ENCODE data around the gene ZDHHC14.
A peak's percentile ranks its signal among the peaks of the same experiment; 100 is the strongest.

ZDHHC14 gene

DNA sequence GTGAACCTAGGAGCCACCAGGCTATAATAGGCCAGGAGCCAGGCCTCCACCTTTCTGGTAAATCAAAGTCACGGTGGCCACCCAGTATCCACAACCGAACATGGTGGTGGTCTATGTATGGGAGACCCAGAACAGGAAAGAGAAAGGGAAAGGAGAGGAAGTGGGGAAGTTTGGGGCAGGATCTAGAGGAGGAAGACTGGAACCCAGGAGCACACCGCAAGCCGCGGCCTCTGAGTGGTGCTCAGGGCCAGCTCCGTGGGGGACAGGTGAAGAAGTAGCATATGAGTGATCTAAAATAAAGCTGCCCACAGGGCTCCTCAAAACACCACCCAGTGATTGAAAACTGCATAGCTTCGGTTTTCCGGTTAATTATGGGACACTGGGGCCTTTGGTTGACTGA is 214.8 kb downstream of the ZDHHC14 start:
- TF ChIP-seq MYC (IDR thresholded peaks at IDR 0.05; ENCODE audit: low read depth, low read length) (no peak), POLR2A (IDR thresholded peaks at IDR 0.05; ENCODE audit: extremely low read depth, insufficient read length) (no peak)
- TF ChIP-seq, protein P1, sequence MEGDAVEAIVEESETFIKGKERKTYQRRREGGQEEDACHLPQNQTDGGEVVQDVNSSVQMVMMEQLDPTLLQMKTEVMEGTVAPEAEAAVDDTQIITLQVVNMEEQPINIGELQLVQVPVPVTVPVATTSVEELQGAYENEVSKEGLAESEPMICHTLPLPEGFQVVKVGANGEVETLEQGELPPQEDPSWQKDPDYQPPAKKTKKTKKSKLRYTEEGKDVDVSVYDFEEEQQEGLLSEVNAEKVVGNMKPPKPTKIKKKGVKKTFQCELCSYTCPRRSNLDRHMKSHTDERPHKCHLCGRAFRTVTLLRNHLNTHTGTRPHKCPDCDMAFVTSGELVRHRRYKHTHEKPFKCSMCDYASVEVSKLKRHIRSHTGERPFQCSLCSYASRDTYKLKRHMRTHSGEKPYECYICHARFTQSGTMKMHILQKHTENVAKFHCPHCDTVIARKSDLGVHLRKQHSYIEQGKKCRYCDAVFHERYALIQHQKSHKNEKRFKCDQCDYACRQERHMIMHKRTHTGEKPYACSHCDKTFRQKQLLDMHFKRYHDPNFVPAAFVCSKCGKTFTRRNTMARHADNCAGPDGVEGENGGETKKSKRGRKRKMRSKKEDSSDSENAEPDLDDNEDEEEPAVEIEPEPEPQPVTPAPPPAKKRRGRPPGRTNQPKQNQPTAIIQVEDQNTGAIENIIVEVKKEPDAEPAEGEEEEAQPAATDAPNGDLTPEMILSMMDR (IDR thresholded peaks at IDR 0.05; ENCODE audit: low read depth, low read length), result no peak
- TF ChIP-seq, protein P2, sequence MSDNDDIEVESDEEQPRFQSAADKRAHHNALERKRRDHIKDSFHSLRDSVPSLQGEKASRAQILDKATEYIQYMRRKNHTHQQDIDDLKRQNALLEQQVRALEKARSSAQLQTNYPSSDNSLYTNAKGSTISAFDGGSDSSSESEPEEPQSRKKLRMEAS (IDR thresholded peaks at IDR 0.05; ENCODE audit: low read depth, low read length), result no peak
- no peak for DNase-seq (ENCODE audit: low read depth)

DNA sequence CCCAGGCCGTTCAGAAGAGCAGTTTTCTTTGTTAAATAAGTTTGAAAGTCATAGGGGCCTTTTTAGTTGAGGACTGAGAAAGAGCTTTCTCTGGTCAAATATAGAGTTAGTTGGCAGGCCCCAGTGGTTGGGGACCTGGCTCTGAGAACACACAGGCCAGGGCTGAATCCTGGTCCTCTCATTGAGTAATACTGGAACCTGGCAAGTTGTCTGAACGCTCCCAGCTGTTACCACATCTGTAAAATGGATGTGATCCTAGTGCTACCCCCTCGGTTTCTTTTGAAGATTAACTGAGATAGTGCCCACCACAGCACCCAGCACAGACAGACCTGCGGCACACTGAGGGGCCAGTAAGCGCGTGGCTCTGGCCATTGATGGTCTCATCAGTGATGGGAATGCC is 215.5 kb downstream of the ZDHHC14 start:
- no peak for TF ChIP-seq MYC (IDR thresholded peaks at IDR 0.05; ENCODE audit: low read depth, low read length)
- TF ChIP-seq, protein P2 (IDR thresholded peaks at IDR 0.05; ENCODE audit: low read depth, low read length), result no peak
- TF ChIP-seq, protein P1 (IDR thresholded peaks at IDR 0.05; ENCODE audit: low read depth, low read length), result no peak
- no peak for TF ChIP-seq POLR2A (IDR thresholded peaks at IDR 0.05; ENCODE audit: extremely low read depth, insufficient read length)
- no peak for DNase-seq (ENCODE audit: low read depth)

More for the DNA sequence above, 214.8 kb downstream of the ZDHHC14 start:
- H3K4me3 ChIP-seq (ENCODE audit: low read depth, low read length), result no peak overlapping the region

GRCh38 chr6:157596886-157597285 is 215.9 kb downstream of the ZDHHC14 start:
- H3K4me3 ChIP-seq (ENCODE audit: low read depth, low read length), result no peak overlapping the region
- no peak for DNase-seq (ENCODE audit: low read depth)
- no peak for TF ChIP-seq POLR2A (IDR thresholded peaks at IDR 0.05; ENCODE audit: extremely low read depth, insufficient read length)
- TF ChIP-seq, protein P2 (IDR thresholded peaks at IDR 0.05; ENCODE audit: low read depth, low read length), result no peak
- TF ChIP-seq, protein P1 (IDR thresholded peaks at IDR 0.05; ENCODE audit: low read depth, low read length), result no peak
- TF ChIP-seq MYC (IDR thresholded peaks at IDR 0.05; ENCODE audit: low read depth, low read length), result no peak

More for the DNA sequence above, 215.5 kb downstream of the ZDHHC14 start:
- H3K4me3 ChIP-seq (ENCODE audit: low read depth, low read length), result no peak overlapping the region

GRCh38 chr6:157597461-157598312 is 216.7 kb downstream of the ZDHHC14 start:
- DNase-seq (ENCODE audit: low read depth), result peak; percentile 66
- no peak overlapping the region for H3K4me3 ChIP-seq (ENCODE audit: low read depth, low read length)
- TF ChIP-seq, protein P1 (IDR thresholded peaks at IDR 0.05; ENCODE audit: low read depth, low read length), result peak; percentile 76
- no peak for TF ChIP-seq MYC (IDR thresholded peaks at IDR 0.05; ENCODE audit: low read depth, low read length)

DNA sequence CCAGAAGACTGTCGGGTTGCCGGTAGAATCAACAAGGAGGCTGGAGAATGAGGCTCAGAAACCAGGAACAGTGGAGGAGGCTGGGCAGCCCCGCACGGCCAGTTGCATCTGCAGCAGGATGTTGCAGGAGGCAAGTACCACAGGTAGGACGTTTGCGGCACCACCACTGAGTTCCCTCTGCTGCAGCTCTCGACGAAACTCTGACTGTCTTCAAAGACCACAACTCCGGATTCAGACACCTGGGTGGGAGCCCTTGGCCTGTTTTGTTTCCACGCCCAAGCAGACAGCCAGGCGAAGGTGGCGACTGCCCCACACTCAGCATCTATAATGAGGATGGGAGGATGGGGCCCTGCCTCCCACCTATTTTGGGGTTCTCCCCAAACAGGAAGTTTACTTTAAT is 218.2 kb downstream of the ZDHHC14 start:
- no peak overlapping the region for H3K4me3 ChIP-seq (ENCODE audit: low read depth, low read length)
- DNase-seq (ENCODE audit: low read depth), result no peak
- TF ChIP-seq, protein P1 (IDR thresholded peaks at IDR 0.05; ENCODE audit: low read depth, low read length), result no peak
- TF ChIP-seq MYC (IDR thresholded peaks at IDR 0.05; ENCODE audit: low read depth, low read length) (no peak), POLR2A (IDR thresholded peaks at IDR 0.05; ENCODE audit: extremely low read depth, insufficient read length) (no peak)
- TF ChIP-seq, protein P2 (IDR thresholded peaks at IDR 0.05; ENCODE audit: low read depth, low read length), result no peak

All from NB4 (cell line).